GM19193 (cell line): Measurements from ENCODE around the gene FAAP100.

Experiments used
- POLR2A ChIP-seq: IDR thresholded peaks from 4 replicates; pipeline ENCODE4 v1.6.1; 2011; ENCODE audit not compliant: insufficient read depth, insufficient read length; ENCODE audit errors: extremely low read depth

The FAAP100 gene, protein sequence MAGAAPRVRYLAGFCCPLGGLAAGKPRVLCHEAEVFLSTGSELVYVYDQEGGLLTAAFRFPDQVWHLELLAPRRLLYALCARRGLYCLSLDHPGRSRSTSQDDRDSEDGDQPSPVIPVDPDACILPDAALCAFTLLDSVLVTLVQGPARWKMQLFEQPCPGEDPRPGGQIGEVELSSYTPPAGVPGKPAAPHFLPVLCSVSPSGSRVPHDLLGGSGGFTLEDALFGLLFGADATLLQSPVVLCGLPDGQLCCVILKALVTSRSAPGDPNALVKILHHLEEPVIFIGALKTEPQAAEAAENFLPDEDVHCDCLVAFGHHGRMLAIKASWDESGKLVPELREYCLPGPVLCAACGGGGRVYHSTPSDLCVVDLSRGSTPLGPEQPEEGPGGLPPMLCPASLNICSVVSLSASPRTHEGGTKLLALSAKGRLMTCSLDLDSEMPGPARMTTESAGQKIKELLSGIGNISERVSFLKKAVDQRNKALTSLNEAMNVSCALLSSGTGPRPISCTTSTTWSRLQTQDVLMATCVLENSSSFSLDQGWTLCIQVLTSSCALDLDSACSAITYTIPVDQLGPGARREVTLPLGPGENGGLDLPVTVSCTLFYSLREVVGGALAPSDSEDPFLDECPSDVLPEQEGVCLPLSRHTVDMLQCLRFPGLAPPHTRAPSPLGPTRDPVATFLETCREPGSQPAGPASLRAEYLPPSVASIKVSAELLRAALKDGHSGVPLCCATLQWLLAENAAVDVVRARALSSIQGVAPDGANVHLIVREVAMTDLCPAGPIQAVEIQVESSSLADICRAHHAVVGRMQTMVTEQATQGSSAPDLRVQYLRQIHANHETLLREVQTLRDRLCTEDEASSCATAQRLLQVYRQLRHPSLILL

GRCh38 chr17:81552244-81553017 lies at the start of gene FAAP100:
FAAP100 (minus strand) TSS chr17:81552353; CDS start chr17:81552330, 23 bp downstream.
- TF ChIP-seq POLR2A = peak; percentile 91

DNA sequence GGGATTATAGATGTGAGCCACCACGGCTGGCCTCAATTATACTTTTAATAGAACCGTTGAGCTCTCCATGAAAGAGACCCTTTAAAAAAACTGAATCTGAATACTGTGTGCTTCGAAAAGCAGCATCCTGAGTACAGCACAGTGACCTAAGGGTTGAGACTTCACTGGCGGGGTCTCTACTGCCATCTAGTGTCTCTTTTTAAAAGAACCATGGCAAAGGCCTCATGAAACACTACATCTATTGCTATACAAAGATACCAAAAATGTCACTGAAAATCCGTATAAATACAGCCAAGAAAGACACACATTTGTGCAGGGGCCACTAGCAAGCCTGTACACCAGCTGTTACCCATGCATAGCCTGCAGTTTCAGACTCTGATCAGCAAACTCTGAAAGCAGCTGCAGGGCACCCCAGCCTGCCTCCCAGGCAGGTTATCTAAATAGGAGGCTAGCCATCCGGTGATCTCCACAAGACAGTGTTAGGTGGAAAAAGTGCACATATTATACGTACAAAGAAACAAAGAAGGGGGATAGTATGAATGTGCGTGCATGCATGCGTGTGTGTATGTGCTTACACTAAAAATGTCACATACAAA lies 49.5 kb upstream of the FAAP100 start:
- no peak for TF ChIP-seq POLR2A

GRCh38 chr17:81599719-81600486 lies 47.8 kb upstream of the FAAP100 start:
- TF ChIP-seq POLR2A = no peak

- no peak for TF ChIP-seq POLR2A
Measured at GRCh38 chr17:81593105-81593871, 41.1 kb upstream of the FAAP100 start.

GRCh38 chr17:81591971-81592370 lies 39.8 kb upstream of the FAAP100 start:
- no peak for TF ChIP-seq POLR2A

- TF ChIP-seq POLR2A = no peak
Measured at GRCh38 chr17:81590121-81590520, 38.0 kb upstream of the FAAP100 start.

- no peak for TF ChIP-seq POLR2A
Measured at GRCh38 chr17:81589612-81590011, 37.5 kb upstream of the FAAP100 start.

DNA sequence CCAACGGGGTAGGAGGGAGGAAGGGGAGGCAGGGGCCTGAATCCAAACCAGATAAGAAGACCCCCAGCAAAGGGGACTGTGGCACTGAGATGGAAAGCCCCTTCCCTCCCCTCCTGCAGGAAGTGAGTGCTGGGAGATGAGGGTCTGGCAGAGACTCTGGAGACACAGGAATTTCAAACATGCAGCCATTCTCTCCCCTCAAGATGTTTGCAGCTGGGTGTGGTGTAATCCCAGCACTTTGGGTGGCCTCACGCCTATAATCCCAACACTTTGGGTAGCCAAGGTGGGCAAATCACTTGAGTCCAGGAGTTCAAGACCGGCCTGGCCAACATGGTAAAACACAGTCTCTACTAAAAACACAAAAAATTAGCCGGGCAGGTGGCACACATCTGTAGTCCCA lies 33.9 kb upstream of the FAAP100 start:
- no peak for TF ChIP-seq POLR2A

DNA sequence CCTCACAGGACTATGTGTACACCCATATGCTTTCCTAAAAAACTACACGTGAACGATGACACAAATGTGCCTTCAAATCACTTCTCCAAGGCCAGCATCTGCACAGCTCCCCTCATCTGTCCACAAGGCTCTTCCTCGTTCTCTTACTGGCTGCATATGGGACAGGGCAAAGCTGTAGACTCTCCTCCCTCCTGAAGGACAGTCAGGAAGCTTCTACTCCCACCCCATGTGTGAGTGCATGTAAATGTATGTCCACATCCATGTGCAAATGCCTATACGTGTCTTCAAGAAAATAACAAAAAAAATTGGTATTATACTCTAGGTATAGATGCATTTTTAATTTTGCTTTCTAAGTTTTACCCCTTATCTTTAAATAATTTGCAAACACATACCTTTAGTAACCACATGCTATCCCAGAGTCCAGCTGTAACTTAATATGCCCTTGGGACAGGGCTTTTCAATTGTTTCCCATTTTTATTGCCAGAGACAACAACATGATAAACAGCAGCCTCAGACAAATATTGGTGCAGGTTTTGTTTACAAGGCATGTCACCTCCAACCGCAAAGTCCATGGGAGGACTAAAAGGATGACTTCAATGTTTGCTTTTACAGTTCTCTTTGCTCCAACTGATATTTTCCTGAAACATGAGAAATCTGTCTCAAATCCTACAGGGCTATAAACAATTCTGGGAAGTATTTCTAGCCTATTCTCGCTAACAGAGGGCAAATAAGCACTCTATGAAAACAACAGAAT lies 31.6 kb upstream of the FAAP100 start:
- no peak for TF ChIP-seq POLR2A

GRCh38 chr17:81582749-81583148 lies 30.6 kb upstream of the FAAP100 start:
- TF ChIP-seq POLR2A = no peak

- TF ChIP-seq POLR2A = no peak
Measured at GRCh38 chr17:81582341-81582740, 30.2 kb upstream of the FAAP100 start.

GRCh38 chr17:81581758-81582157 lies 29.6 kb upstream of the FAAP100 start:
- TF ChIP-seq POLR2A = no peak

GRCh38 chr17:81580481-81580880 lies 28.3 kb upstream of the FAAP100 start:
- TF ChIP-seq POLR2A = no peak

- no peak for TF ChIP-seq POLR2A
Measured at GRCh38 chr17:81579821-81580321, 27.7 kb upstream of the FAAP100 start.
